Left ventricle myocardium inferior (tissue), 1 donor: Measurements from ENCODE around the gene RAB6B. TPM values are rescaled to one million over a fixed set of nuclear protein-coding genes. Genes with fewer than 3 reads are reported as not detected.

Experiments
- DNase-seq: peaks from one replicate; pipeline ENCODE4 v3.0.0-alpha.2; 2020
- H3K27ac ChIP-seq: fragments of 200-600 bp; replicated peaks from 2 replicates; pipeline ENCODE4 v1.8.0; 2021
- H3K27me3 ChIP-seq: fragments of 200-600 bp; 2 replicates; pipeline ENCODE4 v1.8.0; 2021; ENCODE audit warnings: low read depth
- H3K36me3 ChIP-seq: fragments of 200-600 bp; 2 replicates; pipeline ENCODE4 v1.8.0; 2021
- H3K4me1 ChIP-seq: fragments of 200-600 bp; 2 replicates; pipeline ENCODE4 v1.8.0; 2021
- H3K4me3 ChIP-seq: fragments of 200-600 bp; 2 replicates; pipeline ENCODE4 v1.8.0; 2021; ENCODE audit warnings: mild to moderate bottlenecking, moderate library complexity
- H3K9me3 ChIP-seq: fragments of 200-600 bp; replicated peaks from 2 replicates; pipeline ENCODE4 v1.8.0; 2021
- CTCF ChIP-seq: fragments of 200-600 bp; IDR thresholded peaks from 2 replicates; pipeline ENCODE4 v1.8.0; 2021; ENCODE audit warnings: antibody characterized with exemption, mild to moderate bottlenecking, borderline replicate concordance
- intact Hi-C: fragments of 100-400 bp; cut with micrococcal nuclease; formaldehyde crosslinking; loops from one replicate; pipeline ENCODE4 v1.11.0; 2022
- total RNA-seq: library from RNA; stranded (reverse); fragmentation: NEBNext Ultra II Directional; extraction: Animal tissue kit (Norgen Biotek cat#: 25700); gene quantifications from one replicate; pipeline ENCODE4 v1.2.1, GENCODE V29; 2021
- donor health status: DM: no; HTN: yes; CAD: no; lungs with severe emphysema.

Gene RAB6B
- total RNA-seq, 1 donor from 2014 or later, result 59.1 TPM

- Histone ChIP-seq H3K27me3 (peaks cover 5% of the 10 kb centered on the region), H3K36me3 (no peaks in the 10 kb centered on the region), H3K27ac (no peak overlapping the region), H3K9me3 (no peaks in the 10 kb centered on the region), H3K4me3 (no peak overlapping the region), H3K4me1 (peaks cover 15% of the 10 kb centered on the region)
- no peak for DNase-seq
- TF ChIP-seq CTCF, result no peak
- intact Hi-C loops, result loop anchor here (10.0 kb wide), 1 partner anchor 108 kb away; no protein-coding TSS in a partner anchor
Measured at GRCh38 chr3:133937061-133937686, 41.5 kb upstream of the RAB6B start.

GRCh38 chr3:133935843-133936769 lies 40.4 kb upstream of the RAB6B start:
- H3K4me3 ChIP-seq, result no peak overlapping the region
- no peaks in the 10 kb centered on the region for H3K9me3 ChIP-seq
- TF ChIP-seq CTCF, result no peak
- intact Hi-C loops, result loop anchor here (10.0 kb wide), 1 partner anchor 109 kb away; no protein-coding TSS in a partner anchor
- no peak overlapping the region for H3K27ac ChIP-seq
- peaks cover 5% of the 10 kb centered on the region for H3K27me3 ChIP-seq
- no peaks in the 10 kb centered on the region for H3K36me3 ChIP-seq
- H3K4me1 ChIP-seq, result peaks cover 15% of the 10 kb centered on the region
- DNase-seq, result no peak

- Histone ChIP-seq H3K36me3 (no peaks in the 10 kb centered on the region), H3K9me3 (no peaks in the 10 kb centered on the region), H3K4me1 (peaks cover 15% of the 10 kb centered on the region), H3K4me3 (no peak overlapping the region), H3K27ac (no peak overlapping the region), H3K27me3 (peaks cover 5% of the 10 kb centered on the region)
- intact Hi-C loops, result loop anchor here (10.0 kb wide), 1 partner anchor 110 kb away; no protein-coding TSS in a partner anchor
- DNase-seq, result no peak
- no peak for TF ChIP-seq CTCF
Measured at GRCh38 chr3:133934996-133935842, 39.5 kb upstream of the RAB6B start.

- Histone ChIP-seq H3K9me3 (no peaks in the 10 kb centered on the region), H3K27ac (no peak overlapping the region), H3K36me3 (no peaks in the 10 kb centered on the region), H3K4me3 (no peak overlapping the region), H3K27me3 (peaks cover 5% of the 10 kb centered on the region), H3K4me1 (peaks cover 15% of the 10 kb centered on the region)
- no peak for DNase-seq
- intact Hi-C loops, result loop anchor here (10.0 kb wide), 1 partner anchor 110 kb away; no protein-coding TSS in a partner anchor
- no peak for TF ChIP-seq CTCF
Measured at GRCh38 chr3:133934073-133934970, 38.6 kb upstream of the RAB6B start.
